OCI-M2 (cell line): ENCODE data around the gene C20orf173.
"Not testable (repeated sequence)": the region's sequence is repeated elsewhere in the genome, so short reads cannot be mapped to it uniquely, and the experiment has no call there.

ENCODE experiments used
- DNase-seq: peaks from one replicate; lab custom pipeline; 2025; ENCODE audit not compliant: unreplicated experiment; lab: John Stamatoyannopoulos, UW

Gene C20orf173

DNA sequence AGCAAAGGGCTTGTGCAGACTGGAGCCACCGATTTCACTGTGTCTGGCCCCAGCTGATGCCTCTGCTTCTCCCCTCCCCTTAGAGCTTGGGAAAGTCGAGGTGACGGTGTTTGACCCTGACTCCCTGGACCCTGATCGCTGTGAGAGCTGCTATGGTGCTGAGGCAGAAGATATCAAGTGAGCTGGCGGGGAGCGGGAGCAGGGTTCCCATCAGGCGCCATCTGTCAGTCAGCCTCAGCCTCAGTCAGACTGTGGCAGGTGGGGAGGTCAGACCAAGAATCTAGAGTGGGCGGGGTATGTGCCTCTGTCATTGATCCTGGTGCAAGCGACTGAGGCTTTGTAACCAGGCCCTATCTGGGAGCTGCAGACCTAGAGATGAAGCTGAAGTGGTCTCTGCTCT lies 17.9 kb upstream of the C20orf173 start:
- DNase-seq = no peak

DNA sequence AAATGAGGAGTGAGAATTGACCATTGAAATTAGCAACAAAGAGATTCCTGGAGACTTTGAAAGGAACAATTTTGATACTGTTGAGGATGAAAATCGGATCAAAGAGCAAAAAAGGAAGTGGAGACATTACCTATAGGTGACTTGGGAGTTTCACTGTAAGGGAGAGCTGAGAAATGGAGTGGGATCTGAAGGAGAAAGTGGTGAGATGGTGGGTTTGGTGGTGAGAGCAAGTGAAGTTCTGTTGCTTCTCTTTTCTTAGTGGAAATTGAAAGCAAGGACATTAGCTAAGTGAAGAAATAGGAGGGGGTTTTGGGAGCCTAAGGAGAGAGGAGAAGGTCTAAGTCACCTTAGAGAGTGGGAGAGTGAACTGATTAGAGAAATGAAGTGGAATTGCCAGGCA lies 16.7 kb upstream of the C20orf173 start:
- no peak for DNase-seq

DNA sequence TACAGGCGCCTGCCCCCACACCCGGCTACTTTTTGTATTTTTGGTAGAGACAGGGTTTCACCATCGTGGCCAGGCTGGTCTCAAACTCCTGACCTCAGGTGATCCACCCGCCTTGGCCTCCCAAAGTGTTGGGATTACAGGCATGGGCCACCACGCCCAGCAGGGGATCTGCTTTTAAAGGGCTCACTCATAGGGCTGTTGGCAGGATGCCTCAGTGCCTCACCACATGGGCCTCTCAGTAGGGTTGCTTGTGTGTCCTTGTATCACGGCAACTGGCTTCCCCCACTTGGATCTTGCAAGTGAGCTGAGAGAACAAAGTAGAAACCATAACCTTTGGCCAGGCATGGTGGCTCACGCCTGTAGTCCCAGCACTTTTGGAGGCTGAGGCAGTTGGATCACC lies 15.5 kb upstream of the C20orf173 start:
- not testable (repeated sequence) for DNase-seq

DNA sequence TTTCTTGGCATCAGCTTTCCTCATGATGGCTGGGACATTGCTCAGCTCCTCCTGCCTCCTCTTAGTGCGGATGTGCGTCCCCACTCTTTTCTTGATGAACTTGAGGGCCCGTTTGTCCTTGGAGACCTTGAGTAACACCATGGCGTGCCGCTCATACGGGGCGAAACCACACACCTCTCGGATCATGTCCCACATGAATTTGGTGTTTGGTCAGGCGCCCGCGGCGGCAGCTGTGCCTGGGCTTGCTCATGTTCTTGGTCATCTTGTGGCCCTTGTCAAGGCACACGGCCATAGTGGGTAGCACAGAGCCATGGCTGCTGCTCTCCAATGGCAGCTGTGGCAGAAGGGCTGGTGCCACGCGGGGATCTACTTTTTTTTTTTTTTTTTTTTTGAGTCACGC lies 15.0 kb upstream of the C20orf173 start:
- no peak for DNase-seq

DNA sequence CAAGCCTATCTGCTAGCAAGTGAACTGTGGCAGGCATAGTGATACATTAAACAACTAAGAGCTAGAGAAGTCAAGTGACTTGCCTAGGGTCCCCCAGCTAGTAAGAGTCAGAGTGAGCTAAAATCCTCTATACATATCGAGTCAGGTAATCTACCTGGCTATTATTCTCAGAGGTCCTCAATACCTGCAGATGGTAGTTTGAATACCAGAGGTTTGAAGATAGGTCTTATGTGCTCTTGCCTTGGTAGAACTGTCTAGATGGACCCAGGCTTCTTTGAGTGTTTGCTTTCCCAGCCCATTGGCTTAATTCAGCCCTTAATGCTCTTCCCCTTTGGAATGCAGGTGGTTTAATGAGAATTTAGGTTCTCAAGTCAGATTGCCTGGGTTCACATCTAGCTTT lies 13.5 kb upstream of the C20orf173 start:
- DNase-seq = no peak

DNA sequence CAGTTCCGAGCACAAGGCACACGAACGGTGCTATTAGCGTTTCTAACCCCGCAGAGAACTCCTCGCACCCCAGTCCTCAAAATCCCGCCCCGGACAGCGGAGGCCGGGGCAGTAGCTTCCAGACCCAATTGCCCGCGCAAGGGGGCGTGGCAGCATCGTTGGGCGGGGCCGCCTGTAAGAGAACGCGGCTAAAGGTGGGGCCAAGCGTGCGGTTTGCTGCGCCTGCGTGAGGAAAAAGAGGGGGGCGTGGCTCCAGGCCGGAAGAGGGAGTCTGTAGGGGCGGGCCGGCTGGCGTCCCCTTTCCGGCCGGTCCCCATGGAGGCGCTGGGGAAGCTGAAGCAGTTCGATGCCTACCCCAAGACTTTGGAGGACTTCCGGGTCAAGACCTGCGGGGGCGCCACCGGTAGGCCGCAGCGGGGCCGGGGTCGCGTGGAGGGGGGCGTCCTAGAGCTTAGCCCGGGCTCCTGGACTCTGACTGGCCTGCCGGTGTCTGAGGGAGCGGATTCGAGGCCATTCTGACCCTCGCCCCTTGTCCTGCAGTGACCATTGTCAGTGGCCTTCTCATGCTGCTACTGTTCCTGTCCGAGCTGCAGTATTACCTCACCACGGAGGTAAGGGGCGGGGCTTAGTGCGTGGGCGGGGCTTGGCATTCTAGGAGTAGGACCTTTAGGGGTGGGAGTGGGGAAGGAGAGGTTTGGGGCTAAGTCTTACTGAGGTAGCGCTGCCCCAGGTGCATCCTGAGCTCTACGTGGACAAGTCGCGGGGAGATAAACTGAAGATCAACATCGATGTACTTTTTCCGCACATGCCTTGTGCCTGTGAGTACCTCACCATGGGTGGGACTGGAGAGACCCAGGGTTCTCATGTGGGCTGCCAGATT lies 12.6 kb upstream of the C20orf173 start, which contains the start of gene ERGIC3:
ERGIC3 (plus strand) TSS at position 296 of the 880 bp plus-strand sequence; CDS start at position 316, 20 bp downstream.
- DNase-seq = peak; percentile 72

DNA sequence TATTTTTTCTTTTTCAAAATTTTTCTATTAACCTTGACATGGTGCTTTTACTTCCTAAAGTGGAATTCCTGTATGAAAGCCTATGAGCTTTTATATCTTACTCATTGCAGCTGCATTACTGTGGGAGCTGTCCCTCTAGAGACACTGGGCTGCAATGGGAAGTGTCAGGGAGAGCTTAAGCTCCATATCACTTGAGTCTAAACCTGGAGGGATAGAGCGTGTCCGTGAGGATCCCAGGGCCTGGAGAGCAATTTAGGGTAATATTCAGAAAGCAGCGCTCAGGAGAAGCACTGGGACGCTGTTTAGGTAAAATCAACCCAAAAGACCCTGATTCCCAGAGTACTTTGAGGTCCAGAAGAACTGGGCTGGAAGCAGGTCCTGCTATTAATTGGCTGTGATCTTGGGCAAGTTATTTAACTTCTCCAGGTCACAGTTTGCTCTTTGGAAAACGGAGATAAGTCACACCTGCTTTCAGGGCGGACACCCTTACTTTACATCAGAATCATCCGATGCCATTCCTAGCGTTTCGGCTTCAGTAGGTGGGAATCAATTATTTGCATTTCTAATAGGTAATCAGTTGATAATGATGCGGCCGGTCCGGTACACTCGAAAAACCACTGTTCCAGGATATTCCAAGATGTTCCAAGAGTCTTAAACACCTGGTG lies 11.8 kb upstream of the C20orf173 start:
- no peak for DNase-seq

DNA sequence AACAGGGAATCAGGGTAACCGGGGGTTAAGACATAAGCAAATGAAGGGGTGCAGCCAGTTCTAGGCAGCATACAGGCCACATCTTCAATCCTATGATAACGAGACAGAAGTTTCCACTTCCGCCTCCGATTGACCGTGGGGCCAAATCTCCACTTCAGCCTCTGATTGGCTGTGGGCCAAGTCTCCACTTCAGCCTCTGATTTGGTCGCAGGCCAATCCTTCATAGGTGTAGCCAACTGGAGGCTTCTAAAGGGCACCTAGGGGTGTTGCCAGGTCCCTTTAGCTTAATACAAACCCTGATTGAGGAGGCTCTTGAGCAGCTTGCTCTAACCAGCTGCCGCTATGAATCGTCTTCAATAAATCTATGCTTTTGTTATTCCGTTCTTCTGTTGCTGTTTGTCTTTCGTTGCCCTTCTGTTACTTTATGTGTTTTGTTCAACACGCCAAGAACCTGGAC lies 10.3 kb upstream of the C20orf173 start:
- DNase-seq = no peak

DNA sequence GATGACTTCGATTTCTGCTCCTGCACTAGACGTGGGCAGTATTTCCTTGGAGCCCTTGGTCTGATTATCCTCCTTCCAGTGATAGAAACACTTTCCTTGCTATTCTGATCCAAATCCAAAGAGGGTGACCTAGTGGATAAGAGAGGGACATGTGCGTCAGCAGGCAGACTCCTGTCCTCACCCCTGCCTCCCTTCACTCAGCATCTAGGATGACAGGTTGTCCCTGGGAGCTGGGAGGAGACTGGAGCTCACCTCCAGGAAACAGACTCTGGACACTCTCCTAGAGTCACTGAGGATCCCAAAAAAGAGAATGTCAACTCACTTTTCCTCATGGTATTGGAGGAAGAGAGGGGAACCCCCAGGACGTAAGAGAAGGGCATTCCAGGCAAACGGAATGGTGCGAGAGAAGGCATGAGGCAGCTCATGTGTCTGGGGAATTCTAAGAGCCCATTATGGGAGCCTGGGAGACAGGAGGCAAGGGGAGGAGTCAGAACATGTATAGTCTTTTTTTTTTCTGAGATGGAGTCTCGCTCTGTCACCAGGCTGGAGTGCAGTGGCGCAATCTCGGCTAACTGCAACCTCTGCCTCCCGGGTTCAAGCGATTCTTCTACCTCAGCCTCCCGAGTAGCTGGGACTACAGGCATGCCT lies 2.2 kb downstream of the C20orf173 start:
- no peak for DNase-seq

DNA sequence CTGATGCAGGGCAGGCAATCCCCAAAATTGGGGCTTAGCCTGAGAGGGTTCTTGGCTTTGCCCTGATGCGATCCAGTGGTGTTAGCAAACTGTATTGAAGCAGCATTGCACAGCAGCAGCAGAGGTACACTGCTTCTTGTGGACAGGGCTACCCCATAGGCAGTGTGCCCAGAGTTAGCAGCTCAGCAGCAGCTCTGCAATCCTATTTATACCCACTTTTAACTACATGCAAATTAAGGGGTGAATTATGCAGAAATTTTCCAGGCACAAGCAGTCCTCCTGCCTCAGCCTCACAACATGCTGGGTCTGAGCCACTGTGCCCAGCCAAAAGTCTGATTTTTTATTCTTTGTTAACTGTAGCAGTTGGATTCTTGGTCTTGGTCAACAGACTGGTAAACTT lies 3.8 kb downstream of the C20orf173 start:
- DNase-seq = no peak

DNA sequence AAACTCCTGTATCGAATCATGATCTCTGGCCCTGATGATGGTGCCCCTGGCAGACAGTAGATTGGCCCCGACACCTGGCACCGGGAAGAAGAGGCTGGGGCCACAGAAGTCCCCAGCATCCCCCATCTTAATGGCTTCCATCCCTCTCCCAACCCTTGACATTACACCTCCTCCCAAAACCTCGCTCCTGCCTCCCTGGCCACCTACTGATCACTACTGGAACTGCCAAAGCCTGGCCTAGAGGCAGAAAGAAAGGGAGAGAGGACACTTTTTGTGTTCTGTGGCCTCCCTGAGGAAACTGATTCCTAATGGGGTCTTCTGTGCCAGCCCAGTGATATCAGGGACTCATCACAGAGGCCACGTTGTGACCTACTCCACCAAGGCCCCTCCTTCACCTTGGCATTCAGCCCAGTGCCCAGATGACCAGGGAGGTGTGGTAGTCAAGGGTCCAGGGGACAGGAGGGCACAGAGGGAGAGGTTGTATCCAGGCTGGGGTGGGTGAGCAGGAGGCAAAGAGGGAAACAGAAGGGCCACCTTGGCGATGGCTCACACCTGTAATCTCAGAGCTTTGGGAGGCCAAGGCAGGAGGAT lies 6.1 kb downstream of the C20orf173 start:
- DNase-seq = no peak

DNA sequence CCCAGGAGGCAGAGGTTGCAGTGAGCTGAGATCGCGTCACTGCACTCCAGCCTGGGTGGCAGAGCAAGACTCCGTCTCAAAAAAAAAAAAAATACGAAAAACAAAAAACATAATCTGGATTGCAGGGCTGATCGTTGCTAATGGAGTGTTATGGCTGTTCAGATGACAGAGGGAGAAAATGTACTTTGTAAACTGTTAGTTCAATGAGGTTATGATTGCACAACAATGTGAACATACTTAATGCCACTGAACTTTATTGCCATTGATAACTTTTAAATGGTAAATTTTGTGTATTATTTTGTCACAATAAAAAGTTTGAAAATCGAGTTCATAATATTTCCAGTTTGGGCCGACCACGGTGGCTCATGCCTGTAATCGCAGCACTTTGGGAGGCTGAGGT lies 10.5 kb downstream of the C20orf173 start:
- DNase-seq = no peak

DNA sequence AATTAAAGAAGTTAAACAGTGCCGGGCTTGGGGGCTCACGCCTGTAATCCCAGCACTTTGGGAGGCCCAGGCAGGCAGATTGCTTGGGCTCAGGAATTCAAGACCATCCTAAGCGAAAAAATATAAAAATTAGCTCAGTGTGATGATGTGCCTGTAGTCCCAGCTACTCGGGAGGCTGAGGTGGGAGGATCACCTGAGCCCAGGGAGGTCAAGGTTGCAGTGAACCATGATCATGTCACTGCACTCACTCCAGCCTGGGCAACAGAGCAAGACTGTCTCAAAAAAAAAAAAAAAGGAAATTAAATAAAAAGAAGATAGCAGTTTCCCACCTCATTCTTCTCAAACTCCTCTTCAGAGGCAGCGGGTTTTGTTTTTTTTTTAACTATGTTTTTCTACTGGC lies 11.7 kb downstream of the C20orf173 start:
- DNase-seq = not testable (repeated sequence)

DNA sequence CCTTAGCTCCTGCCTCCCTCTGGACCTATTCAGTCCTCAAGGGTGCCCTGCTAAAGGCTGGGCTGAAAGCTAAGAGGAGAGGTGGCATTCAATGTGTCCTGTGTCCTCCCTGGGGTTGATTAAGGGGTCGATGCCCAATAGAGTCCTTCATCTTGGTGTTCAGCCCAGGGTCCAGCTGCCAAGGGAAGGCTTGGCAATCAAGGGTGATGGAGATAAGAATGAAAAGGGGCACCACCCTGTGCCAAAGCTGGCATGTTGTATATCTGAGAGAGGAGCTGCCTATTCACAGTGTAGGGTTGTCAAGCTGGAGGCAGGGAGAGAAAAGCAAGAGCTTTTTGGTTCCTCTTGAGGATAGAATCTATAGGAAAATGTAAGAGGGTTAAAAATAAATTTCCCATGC lies 12.3 kb downstream of the C20orf173 start:
- no peak for DNase-seq

DNA sequence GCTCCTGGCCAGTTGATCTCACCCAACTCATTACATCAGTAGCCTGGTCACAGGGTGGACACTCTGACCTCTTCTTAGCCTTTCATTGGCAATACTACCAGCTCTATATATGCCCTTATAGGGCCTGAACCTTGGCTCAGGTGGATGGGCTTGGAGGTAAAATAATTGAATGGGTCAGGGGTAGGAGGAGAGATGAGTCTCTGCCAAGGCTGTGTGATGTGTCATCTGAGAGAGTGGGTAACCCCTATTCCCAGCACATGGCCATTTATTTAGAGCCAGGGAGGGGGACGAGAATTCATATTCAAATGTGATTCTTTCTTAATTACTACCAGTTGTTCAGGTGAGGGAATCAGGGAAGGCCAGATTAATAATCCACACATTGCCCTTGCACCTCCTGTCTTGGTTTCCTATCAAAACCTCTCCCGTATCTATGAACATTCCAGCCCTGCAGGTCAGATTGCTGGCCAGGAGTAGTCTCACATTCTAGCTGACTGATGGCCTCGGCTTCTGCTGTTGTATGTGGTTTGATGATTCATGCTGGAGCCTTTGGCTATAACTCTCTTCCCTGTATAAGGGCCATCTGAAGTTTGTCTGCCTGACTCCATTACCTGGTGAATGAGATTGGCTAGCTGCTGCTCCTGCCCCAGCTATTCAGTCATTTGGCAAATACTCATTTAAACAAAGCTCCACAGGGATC lies 13.4 kb downstream of the C20orf173 start:
- DNase-seq = no peak

DNA sequence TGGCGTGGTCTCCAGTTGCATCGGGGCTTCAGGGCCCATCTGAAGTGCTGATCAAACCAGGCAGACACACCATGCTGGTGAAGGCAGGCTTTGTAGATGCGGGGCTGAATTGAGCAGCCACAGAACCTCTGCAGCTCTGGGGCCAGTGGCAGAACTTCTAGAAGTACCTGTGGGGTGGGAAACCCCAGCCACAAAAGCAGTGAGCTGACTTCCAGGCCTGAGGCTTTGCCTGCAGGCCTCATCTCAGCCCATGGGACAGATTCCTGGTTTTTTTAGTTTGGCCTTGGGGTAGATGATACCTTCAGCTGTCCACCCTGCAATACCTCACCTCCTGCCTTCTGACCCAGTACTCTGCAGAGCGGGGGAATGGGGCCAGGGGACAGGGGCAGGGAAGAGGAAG lies 14.1 kb downstream of the C20orf173 start:
- no peak for DNase-seq

DNA sequence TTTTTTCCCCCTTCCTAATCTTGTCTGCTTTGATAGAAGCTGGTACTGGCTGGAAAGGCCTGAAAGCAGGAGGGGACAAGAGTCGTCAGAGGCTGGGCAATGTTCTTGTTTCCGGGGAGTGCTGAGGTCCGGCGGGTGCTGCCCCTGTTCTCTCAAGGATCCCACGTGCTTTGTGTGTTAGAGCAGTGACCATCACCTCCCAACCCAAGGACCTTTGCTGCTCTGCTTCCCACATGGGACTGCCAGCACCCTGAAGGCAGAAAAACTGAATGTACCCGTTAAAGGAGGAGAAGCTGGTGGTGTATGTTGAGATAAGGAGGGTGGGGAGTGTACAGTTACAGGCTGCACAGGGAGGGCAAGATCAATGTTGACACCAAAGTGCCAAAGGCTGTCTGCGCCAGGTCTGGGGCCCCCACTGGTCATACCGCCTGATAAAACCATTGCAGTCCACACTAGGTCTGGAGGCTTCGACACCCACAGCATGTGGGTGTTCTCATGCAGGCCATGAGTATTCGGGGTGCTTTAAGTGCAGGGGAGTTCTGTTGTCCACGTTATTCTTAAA lies 15.0 kb downstream of the C20orf173 start:
- peak; percentile 90 for DNase-seq

DNA sequence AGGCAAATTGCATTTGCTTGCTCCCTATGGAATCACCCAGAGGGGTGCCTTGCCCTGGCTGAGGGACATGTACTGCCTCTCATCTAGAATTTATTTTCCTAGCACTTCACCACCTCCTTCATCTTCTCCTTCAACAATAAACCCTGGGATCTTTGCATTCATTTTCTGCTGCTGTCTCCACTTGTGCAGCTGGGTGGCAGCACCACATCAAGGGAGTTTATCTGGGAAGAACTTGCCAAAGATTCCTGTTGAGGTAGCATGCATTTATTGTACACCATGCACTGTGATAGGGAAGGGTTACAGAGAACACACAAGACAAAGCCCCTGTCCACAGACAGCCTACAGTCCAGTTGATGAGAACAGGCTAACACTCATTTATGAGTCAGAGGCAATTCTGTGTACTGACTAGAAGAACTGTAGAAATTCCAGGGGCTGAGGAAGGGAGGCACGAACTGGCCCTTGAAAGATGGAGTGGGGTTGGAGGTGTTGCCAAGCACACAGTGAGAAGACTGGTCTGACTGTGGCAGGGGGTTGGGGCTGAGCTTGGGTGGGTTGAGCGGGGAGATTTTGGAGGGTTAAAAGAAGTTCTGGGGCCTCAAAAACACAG lies 17.5 kb downstream of the C20orf173 start:
- no peak for DNase-seq

DNA sequence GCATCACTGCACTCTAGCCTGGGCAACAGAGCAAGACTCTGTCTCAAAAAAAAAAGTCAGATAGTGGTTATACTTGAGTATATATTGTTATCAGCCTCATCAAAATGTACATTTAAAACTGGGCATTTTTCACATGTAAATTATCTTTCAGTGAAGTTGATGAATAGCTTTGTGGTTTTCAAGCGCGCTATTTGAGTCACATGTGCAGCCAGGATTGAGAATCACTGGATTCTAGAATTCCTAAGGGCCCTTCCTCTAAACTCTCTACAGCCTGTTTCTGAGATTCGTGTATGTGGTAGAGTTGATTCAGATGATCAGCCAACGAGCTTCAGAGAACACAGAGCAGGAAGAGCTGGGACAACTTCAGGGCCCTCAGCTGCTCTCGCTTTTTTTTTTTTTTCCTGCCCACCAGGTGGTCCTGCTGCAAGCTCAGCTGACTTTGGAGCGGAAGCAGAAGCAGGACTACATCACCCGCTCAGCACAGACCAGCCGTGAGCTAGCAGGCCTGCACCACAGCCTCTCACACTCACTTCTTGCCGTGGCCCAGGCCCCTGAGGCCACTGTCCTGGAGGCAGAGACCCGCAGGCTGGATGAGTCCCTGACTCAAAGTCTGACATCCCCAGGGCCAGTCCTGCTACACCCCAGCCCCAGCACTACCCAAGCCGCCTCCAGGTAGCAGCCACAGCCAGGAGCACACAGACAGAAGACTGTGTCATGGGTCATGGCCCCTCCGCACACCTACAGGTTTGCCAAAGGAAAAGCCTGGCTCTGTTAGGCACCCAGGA lies 18.3 kb downstream of the C20orf173 start:
- DNase-seq = no peak
